Activated CD8-positive, alpha-beta memory T cell treated with anti-CD3 and anti-CD28 coated beads, Interleukin-2, amount 10 ng/mL, durations not matched to agents 7 days and 5 days (primary cell): ENCODE measurements around the gene EMP3. TPM values are rescaled to one million over a fixed set of nuclear protein-coding genes. Genes with fewer than 3 reads are reported as not detected.
A peak's percentile ranks its signal among the peaks of the same experiment; 100 is the strongest.
"Not testable (repeated sequence)": the region's sequence is repeated elsewhere in the genome, so short reads cannot be mapped to it uniquely, and the experiment has no call there.

Source experiments
- ATAC-seq: fragments of 150-1000 bp; cut with Tn5 transposase; one replicate; pipeline ENCODE4 v1.10.0; 2021; ENCODE audit warnings: moderate library complexity
- CTCF ChIA-PET: fragments of 350-600 bp; sonication (Branson Sonifier 250); formaldehyde crosslinking; loops from one replicate; lab custom pipeline; 2021; ENCODE audit warnings: antibody characterized with exemption; lab: Charles Lee
- DNase-seq: peaks from one replicate; pipeline ENCODE4 v3.0.0-alpha.2; 2020
- H3K27ac Mint-ChIP-seq: one replicate; pipeline ENCODE4 v1.8.0; 2021; ENCODE audit warnings: mild to moderate bottlenecking, mixed read lengths
- H3K27me3 Mint-ChIP-seq: one replicate; pipeline ENCODE4 v1.8.0; 2021; ENCODE audit warnings: mixed read lengths
- H3K36me3 Mint-ChIP-seq: one replicate; pipeline ENCODE4 v1.8.0; 2021; ENCODE audit warnings: mild to moderate bottlenecking, mixed read lengths
- H3K4me1 Mint-ChIP-seq: one replicate; pipeline ENCODE4 v1.8.0; 2021; ENCODE audit warnings: mixed read lengths
- H3K4me3 Mint-ChIP-seq: one replicate; pipeline ENCODE4 v1.8.0; 2021; ENCODE audit warnings: mild to moderate bottlenecking, moderate library complexity, mixed read lengths
- H3K9me3 Mint-ChIP-seq: one replicate; pipeline ENCODE4 v1.8.0; 2022; ENCODE audit warnings: low read depth, mixed read lengths
- total RNA-seq, 2 experiments: library from RNA; stranded (reverse); gene quantifications; one replicate each; pipeline ENCODE4 v1.2.3, GENCODE V29; 2021

The EMP3 gene, protein sequence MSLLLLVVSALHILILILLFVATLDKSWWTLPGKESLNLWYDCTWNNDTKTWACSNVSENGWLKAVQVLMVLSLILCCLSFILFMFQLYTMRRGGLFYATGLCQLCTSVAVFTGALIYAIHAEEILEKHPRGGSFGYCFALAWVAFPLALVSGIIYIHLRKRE
- total RNA-seq, result 100 to 1,000 TPM; 291 to 294 TPM

DNA sequence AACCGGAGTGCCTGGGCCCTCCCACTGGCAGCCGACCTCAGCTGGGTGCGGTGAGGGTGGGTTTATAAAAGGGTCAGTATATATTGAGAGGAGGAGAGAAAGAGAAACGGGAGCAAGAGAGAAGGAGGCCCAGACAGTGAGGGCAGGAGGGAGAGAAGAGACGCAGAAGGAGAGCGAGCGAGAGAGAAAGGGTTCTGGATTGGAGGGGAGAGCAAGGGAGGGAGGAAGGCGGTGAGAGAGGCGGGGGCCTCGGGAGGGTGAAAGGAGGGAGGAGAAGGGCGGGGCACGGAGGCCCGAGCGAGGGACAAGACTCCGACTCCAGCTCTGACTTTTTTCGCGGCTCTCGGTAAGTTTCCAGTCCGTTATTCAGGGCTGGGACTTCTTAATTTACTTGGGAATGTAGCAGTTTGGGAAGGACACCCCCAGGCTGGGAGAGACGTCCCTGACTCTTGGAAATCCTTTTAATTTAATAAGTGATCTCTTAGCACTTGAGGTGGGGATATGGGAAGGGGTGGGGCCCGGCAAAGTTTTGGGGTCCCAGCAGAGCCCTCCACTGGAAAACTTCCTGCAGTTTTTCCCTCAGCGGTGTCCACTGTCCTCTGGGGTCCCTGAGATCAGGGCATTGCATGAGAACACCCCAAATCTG is at the start of gene EMP3:
TSS of gene EMP3 (plus strand) at position 288 of the 646 bp plus-strand sequence. CDS start 1,293 bp downstream, outside the sequence.
- peak; percentile 34 for ATAC-seq
- H3K9me3 Mint-ChIP-seq, result no peaks in the 10 kb centered on the region
- peaks cover 78% of the 10 kb centered on the region for H3K4me1 Mint-ChIP-seq
- no peaks in the 10 kb centered on the region for H3K27me3 Mint-ChIP-seq
- H3K36me3 Mint-ChIP-seq, result peaks cover 42% of the 10 kb centered on the region
- DNase-seq, result peak; percentile 94
- H3K27ac Mint-ChIP-seq, result peak within 1 kb of the TSS; percentile 85
- peak within 1 kb of the TSS; percentile 79 for H3K4me3 Mint-ChIP-seq
- CTCF ChIA-PET, result interaction anchor here (1.4 to 12.8 kb wide), 2 partner anchors 7 to 66 kb away, joined by 3 to 390 read pairs; no protein-coding TSS in a partner anchor

DNA sequence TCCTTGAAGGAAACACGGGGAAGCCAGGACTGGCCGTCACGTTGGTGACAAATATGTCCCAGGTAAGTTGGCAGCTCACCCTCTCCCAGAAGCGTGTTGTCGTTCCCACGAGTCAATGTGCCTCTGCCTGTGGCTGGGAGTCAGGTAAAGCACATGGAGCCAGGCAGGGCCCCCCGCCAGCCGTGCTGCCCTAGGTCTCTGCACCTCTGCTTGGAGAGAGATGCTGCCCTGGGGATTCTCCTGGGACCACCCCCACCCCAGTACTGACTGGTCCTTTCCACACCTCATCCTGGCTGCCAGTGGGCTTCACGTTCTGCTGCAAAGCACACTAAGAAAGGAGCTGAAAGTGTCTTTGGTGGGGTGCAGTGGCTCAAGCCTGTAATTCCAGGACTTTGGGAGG is 45.6 kb upstream of the EMP3 start:
- Mint-ChIP-seq H3K27me3 (peaks cover under 1% of the 10 kb centered on the region), H3K4me3 (no peak overlapping the region), H3K27ac (no peak overlapping the region), H3K4me1 (no peaks in the 10 kb centered on the region), H3K9me3 (peaks cover 6% of the 10 kb centered on the region), H3K36me3 (peaks cover 8% of the 10 kb centered on the region)
- ATAC-seq (no peak), DNase-seq (no peak)
- CTCF ChIA-PET, result no interaction called here

DNA sequence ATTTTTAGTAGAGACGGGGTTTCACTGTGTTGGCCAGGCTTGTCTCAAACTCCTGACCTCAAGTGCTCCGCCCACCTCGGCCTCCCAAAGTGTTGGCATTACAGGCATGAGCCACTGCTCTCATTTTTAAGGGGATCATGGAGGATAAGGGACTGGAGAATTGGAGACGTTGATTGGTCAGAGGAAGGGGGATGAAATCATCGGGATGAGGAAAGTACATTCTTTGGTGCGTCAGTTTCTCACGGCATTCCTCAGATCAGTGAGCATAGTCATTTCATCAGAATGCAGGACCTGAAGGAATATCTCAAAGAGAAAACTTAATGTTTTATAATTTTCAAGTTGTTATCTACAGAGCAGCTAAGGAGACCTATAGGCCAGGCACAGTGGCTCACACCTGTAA is 41.4 kb upstream of the EMP3 start:
- no peaks in the 10 kb centered on the region for H3K4me1 Mint-ChIP-seq
- no peak for DNase-seq
- no peak overlapping the region for H3K4me3 Mint-ChIP-seq
- ATAC-seq, result no peak
- H3K27me3 Mint-ChIP-seq, result peaks cover 11% of the 10 kb centered on the region
- peaks cover 8% of the 10 kb centered on the region for H3K9me3 Mint-ChIP-seq
- CTCF ChIA-PET, result interaction anchor here (1.6 kb wide), 1 partner anchor 31 kb away, joined by 3 read pairs; no protein-coding TSS in a partner anchor
- peaks cover 10% of the 10 kb centered on the region for H3K36me3 Mint-ChIP-seq
- H3K27ac Mint-ChIP-seq, result no peak overlapping the region

GRCh38 chr19:48284896-48285295 is 40.5 kb upstream of the EMP3 start:
- peaks cover 10% of the 10 kb centered on the region for H3K36me3 Mint-ChIP-seq
- H3K27ac Mint-ChIP-seq, result no peak overlapping the region
- DNase-seq, result no peak
- no peaks in the 10 kb centered on the region for H3K4me1 Mint-ChIP-seq
- no peak overlapping the region for H3K4me3 Mint-ChIP-seq
- peaks cover 11% of the 10 kb centered on the region for H3K27me3 Mint-ChIP-seq
- CTCF ChIA-PET, result no interaction called here
- no peak for ATAC-seq
- peaks cover 8% of the 10 kb centered on the region for H3K9me3 Mint-ChIP-seq

DNA sequence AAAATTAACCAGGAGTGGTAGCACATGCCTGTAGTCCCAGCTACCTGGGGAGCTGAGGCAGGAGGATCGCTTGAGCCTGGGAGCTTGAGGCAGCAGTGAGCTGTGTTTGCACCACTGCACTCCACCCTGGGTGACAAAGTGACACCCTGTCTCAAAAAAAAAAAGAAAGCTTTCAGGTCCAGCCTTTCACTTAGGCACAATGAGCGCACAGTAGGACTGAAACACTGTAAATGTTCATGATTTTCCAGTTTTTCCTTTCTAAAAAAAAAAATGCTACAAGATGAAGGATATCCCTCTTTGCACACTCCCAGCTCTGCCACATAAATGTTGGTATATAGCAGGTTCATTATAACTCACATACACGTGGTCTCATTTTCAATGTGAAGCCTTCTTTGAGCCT is 37.6 kb upstream of the EMP3 start:
- H3K4me3 Mint-ChIP-seq, result no peak overlapping the region
- ATAC-seq, result no peak

DNA sequence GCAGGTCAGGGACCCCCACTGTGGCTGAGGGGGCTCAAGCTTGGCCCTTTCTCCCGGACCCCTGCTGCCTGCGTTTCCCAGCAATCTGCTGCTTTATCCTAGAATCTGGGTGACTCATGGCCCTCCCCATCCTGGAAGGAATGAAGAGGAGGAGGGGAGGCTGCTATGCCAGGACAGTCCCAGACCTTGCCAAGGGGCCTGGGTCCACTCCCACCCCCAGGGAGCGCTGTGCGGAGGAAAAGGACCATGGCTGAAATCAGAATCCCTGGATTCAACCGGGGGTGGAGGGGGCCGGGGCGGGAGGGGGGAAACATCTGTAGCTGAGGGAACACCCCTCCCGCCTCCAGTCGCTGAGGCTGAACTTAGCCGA is 35.0 kb upstream of the EMP3 start:
- ATAC-seq, result no peak
- DNase-seq, result no peak
- H3K9me3 Mint-ChIP-seq, result no peaks in the 10 kb centered on the region
- H3K4me1 Mint-ChIP-seq, result peaks cover 10% of the 10 kb centered on the region
- CTCF ChIA-PET, result interaction anchor here (0.6 to 6.9 kb wide), 8 partner anchors 9 to 294 kb away, joined by 3 to 41 read pairs (median 6); partner anchors contain the start of gene KDELR1
- H3K27me3 Mint-ChIP-seq, result peaks cover 6% of the 10 kb centered on the region
- no peak overlapping the region for H3K4me3 Mint-ChIP-seq
- no peak overlapping the region for H3K27ac Mint-ChIP-seq
- no peaks in the 10 kb centered on the region for H3K36me3 Mint-ChIP-seq

More for the DNA sequence above, 37.6 kb upstream of the EMP3 start:
- Mint-ChIP-seq H3K9me3 (peaks cover 8% of the 10 kb centered on the region), H3K27me3 (peaks cover 11% of the 10 kb centered on the region), H3K27ac (no peak overlapping the region), H3K4me1 (peaks cover 10% of the 10 kb centered on the region), H3K36me3 (peaks cover 10% of the 10 kb centered on the region)
- CTCF ChIA-PET, result interaction anchor here (1.2 to 6.9 kb wide), 2 partner anchors 20 to 27 kb away, joined by 3 to 41 read pairs; no protein-coding TSS in a partner anchor
- DNase-seq, result no peak

DNA sequence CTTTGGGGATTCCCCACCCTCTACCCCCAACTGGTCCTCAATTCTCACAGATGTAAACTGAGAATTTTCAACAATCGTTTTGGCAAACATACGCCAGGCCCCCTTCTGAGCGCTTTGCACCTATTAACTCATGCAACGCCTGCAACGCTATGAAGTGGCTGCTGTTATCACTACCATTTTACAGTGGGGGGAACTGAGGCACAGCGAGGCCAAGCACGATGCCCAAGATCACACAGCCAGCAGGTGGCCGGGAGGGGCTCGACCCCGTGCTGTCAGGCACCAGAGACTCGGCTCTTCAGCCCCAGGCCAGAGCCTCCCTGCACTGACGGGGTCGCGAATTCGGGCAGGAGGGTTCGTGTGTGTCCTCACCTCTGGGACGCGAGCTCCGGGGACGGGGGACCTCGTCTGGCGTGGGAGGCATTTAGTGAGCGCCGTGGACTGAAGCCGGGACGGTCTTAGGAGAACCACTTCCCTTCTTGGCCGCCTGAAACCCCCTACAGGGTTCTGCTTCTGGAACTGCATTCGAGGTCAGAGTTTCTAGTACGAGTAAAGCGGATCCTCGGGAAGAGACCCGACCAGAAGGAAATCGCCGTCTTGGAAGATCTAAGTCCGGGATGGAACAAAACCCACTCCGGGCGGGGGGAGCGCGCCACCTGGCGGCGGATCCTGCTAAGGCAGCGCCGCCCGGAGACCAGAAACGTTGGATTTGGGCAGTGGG is 34.4 kb upstream of the EMP3 start:
- Mint-ChIP-seq H3K36me3 (no peaks in the 10 kb centered on the region), H3K27ac (no peak overlapping the region), H3K27me3 (peaks cover 6% of the 10 kb centered on the region), H3K4me1 (peaks cover 10% of the 10 kb centered on the region), H3K9me3 (no peaks in the 10 kb centered on the region), H3K4me3 (peak overlapping the region; percentile 58)
- ATAC-seq (peak; percentile 85), DNase-seq (peak; percentile 59)
- CTCF ChIA-PET, result interaction anchor here (0.6 to 6.9 kb wide), 9 partner anchors 9 to 293 kb away, joined by 3 to 41 read pairs (median 5); partner anchors contain the start of gene KDELR1

GRCh38 chr19:48291489-48291815 is 33.9 kb upstream of the EMP3 start:
- H3K27ac Mint-ChIP-seq, H3K4me3 Mint-ChIP-seq, ATAC-seq, H3K36me3 Mint-ChIP-seq, H3K27me3 Mint-ChIP-seq, H3K4me1 Mint-ChIP-seq, H3K9me3 Mint-ChIP-seq, DNase-seq: not testable (repeated sequence)
- CTCF ChIA-PET, result interaction anchor here (0.7 to 6.9 kb wide), 6 partner anchors 10 to 100 kb away, joined by 3 to 41 read pairs (median 4); partner anchors contain the start of gene KDELR1

- peaks cover 4% of the 10 kb centered on the region for H3K27me3 Mint-ChIP-seq
- ATAC-seq (no peak), DNase-seq (no peak)
- H3K9me3 Mint-ChIP-seq, result no peaks in the 10 kb centered on the region
- no peak overlapping the region for H3K27ac Mint-ChIP-seq
- CTCF ChIA-PET, result interaction anchor here (2.0 to 6.9 kb wide), 2 partner anchors 20 to 25 kb away, joined by 5 to 41 read pairs; no protein-coding TSS in a partner anchor
- peaks cover 10% of the 10 kb centered on the region for H3K4me1 Mint-ChIP-seq
- no peak overlapping the region for H3K4me3 Mint-ChIP-seq
- no peaks in the 10 kb centered on the region for H3K36me3 Mint-ChIP-seq
These were observed 32.6 kb upstream of the EMP3 start for GRCh38 chr19:48292798-48293197.

DNA sequence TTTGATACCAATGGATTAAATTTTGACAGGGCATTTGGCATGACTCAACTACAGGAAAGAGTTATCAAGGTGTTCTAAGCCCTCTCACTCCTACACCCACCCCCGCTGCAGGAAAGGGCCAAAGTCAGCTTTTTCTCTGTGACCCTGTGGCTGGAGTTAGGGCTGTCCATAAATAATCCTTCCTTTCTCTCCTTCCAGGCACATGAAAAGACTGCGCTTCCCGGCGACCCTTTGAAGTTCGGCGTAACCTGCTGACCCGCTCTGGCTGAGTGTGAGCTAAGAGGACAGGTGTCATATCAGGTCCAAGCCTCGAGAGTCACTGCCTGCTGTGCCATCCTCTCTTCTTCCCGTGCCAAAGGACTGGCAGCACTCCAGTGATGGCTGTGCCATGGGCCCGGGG is 29.9 kb upstream of the EMP3 start:
- Mint-ChIP-seq H3K36me3 (no peaks in the 10 kb centered on the region), H3K4me1 (peaks cover 10% of the 10 kb centered on the region), H3K9me3 (no peaks in the 10 kb centered on the region), H3K4me3 (no peak overlapping the region), H3K27ac (no peak overlapping the region), H3K27me3 (no peaks in the 10 kb centered on the region)
- no peak for ATAC-seq
- no peak for DNase-seq
- CTCF ChIA-PET, result interaction anchor here (1.2 kb wide), 1 partner anchor 27 kb away, joined by 4 read pairs; no protein-coding TSS in a partner anchor

DNA sequence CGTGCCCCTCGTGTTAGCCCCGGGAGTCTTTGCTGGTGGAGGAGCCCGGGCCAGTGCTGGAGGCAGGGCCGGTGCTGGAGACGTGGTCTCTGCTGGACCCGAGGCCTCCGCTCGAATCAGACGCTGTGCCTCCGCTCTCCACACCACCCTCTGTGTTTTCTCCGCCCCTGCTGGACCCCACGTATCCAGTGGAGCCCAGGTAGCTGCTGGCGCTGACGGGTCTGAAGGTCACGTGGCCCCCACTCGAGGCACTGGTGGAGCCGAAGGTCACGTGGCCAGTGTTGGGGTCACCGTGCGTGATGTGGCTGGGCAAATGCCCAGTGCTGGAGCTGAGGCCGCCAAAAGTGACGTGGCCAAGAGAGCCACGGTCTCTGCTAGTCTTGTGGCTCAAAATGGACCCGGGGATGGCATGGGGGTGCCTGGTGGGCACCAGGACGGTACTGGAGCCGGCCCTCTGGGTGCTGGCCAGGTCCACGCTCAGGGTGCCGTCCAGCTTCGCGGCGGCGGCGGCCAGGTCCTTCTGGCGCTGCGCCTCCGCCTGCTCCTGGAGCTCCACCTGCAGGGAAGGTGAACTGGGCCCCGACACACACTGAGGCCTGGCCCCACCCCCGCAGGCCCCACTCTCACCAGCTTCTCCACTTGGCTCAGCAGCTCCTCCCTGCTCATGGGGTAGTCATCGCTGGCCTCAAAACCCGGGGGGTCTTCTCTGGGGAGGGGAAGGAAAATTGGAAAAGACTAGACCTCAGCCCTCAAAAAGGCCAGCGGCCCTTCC is 28.2 kb upstream of the EMP3 start:
- no peak for DNase-seq
- Mint-ChIP-seq H3K4me1 (no peaks in the 10 kb centered on the region), H3K9me3 (no peaks in the 10 kb centered on the region), H3K36me3 (no peaks in the 10 kb centered on the region), H3K4me3 (no peak overlapping the region), H3K27me3 (no peaks in the 10 kb centered on the region), H3K27ac (no peak overlapping the region)
- ATAC-seq, result no peak
- CTCF ChIA-PET, result no interaction called here

DNA sequence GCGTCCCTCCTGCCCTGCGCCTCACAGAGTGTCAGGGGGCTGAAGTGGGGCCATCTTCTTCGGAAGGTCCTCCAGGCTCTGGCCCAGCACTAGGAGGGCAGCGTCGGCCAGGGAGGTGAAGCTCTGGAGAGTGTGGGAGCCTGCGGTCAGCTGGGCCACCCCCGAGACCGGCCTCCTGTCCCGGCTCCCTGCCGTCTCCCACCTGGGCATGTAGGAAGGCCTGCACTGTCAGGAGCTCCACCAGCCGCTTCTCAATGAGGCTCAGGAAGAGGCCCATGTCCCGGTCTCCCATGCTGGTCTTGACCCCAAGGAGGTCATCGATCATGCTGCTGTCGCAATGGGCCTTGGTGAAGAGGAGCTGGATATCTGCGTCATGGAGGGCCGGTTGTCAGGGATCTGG is 27.4 kb upstream of the EMP3 start:
- no peak overlapping the region for H3K4me3 Mint-ChIP-seq
- ATAC-seq (no peak), DNase-seq (no peak)
- H3K4me1 Mint-ChIP-seq, result no peaks in the 10 kb centered on the region
- no peaks in the 10 kb centered on the region for H3K27me3 Mint-ChIP-seq
- H3K27ac Mint-ChIP-seq, result no peak overlapping the region
- H3K36me3 Mint-ChIP-seq, result no peaks in the 10 kb centered on the region
- H3K9me3 Mint-ChIP-seq, result no peaks in the 10 kb centered on the region
- CTCF ChIA-PET, result no interaction called here
